HepG2 (cell line): ENCODE data around the gene LYST. TPM values are rescaled to one million over a fixed set of nuclear protein-coding genes. Genes with fewer than 3 reads are reported as not detected.

Experiments used
- ARHGAP35 ChIP-seq: sonication (generic); formaldehyde crosslinking; IDR thresholded peaks from 2 replicates; pipeline ENCODE4 v1.9.0; 2022; ENCODE audit warnings: mild to moderate bottlenecking, inconsistent platforms, moderate library complexity, missing genetic modification reagents, borderline replicate concordance
- HNF4G ChIP-seq, 2 experiments: sonication (generic) in 1 of 2; formaldehyde crosslinking in 1 of 2; IDR thresholded peaks; 2 replicates each; pipeline versions ENCODE4 v1.4.0 to v1.6.1; 2011 to 2020; ENCODE audit warnings: borderline replicate concordance in 2 of 2, low read depth in 2 of 2, mild to moderate bottlenecking in 2 of 2, low read length in 1 of 2, missing genetic modification reagents in 1 of 2, moderate library complexity in 1 of 2
- ONECUT2 ChIP-seq: sonication (generic); formaldehyde crosslinking; IDR thresholded peaks from 2 replicates; pipeline ENCODE4 v1.4.0; 2020; ENCODE audit warnings: missing genetic modification reagents
- SKIL ChIP-seq: sonication (generic); formaldehyde crosslinking; IDR thresholded peaks from 2 replicates; pipeline ENCODE4 v1.8.0; 2022; ENCODE audit warnings: missing genetic modification reagents, mild to moderate bottlenecking, moderate library complexity, borderline replicate concordance
- ZNF543 ChIP-seq: sonication (generic); formaldehyde crosslinking; IDR thresholded peaks from 2 replicates; pipeline ENCODE4 v1.4.0; 2020; ENCODE audit warnings: mild to moderate bottlenecking, missing genetic modification reagents
- polyA plus RNA-seq, 8 experiments: library from polyadenylated mRNA; depleted of rRNA in 3 of 8; stranded (reverse) in 7 of 8; unstranded in 1 of 8; fragments of >200 nt; fragmentation: Illumina TruSeq in 4 of 8; extraction: Trizol in 4 of 8; gene quantifications; 2 replicates each; pipeline versions ENCODE4 v1.2.1 to v1.2.3, GENCODE V29; 2011 to 2016; ENCODE audit warnings: low read depth in 4 of 8, missing spikeins in 1 of 8, mixed read lengths in 1 of 8; ENCODE audit not compliant: insufficient read depth in 1 of 8
- total RNA-seq, 5 experiments: library from RNA; depleted of rRNA; stranded (reverse); fragments of >200 nt; fragmentation: Illumina TruSeq; extraction: Trizol; gene quantifications; 2 replicates each; pipeline ENCODE4 v1.2.3, GENCODE V29; 2016; ENCODE audit warnings: low read depth in 1 of 5
- TF ChIP-seq, protein P1 (sequence below), 2 experiments: sonication (generic) in 1 of 2; formaldehyde crosslinking in 1 of 2; IDR thresholded peaks; 2 replicates each; pipeline versions ENCODE4 v1.6.1 to v1.9.0; 2014 to 2022; ENCODE audit warnings: antibody characterized with exemption in 1 of 2, borderline replicate concordance in 1 of 2, inconsistent platforms in 1 of 2, low read depth in 1 of 2, missing genetic modification reagents in 1 of 2
- TF ChIP-seq, protein P2 (sequence below): fragments of 450-650 bp; IDR thresholded peaks from 2 replicates; pipeline ENCODE4 v1.6.1; 2016

LYST gene
- total and polyA plus RNA-seq, 2 of the 13 experiments (the other 11 are each of a cell fraction or from before 2014, with no cell fraction given), result 0.91 to 2.5 TPM

DNA sequence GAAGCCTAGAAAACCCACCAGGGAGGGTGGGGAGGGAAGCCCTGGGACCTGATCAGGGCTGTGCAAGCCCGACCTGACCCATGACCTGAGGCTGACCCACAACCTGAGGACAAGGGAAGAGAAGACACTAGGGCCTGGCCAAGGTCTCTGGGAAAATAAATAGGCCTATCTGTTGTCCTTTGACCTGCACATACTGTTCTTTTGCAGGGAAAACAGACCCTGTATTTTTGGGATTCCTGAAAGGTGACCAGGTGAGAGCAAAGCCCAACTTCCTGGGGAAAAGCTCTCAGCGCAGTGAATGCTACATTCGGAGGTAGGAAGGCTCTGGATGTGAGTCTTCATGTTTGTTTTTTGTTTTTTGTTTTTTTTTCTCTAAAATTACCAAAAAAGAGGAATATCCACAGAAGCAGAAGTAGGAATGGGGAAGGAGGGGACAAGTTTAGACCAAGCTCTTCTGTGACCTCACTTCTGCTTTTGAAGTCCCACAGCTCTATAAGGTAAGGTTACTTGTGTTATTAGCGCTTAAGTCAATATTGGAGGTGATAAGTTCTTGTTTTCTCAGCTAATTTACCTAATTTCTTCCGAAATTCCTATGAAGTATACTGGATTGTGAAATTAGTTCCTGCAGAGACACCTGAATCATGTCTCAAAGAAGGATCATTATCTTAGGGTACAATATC lies 26.2 kb upstream of the LYST start (continued):
- TF ChIP-seq, protein P1, sequence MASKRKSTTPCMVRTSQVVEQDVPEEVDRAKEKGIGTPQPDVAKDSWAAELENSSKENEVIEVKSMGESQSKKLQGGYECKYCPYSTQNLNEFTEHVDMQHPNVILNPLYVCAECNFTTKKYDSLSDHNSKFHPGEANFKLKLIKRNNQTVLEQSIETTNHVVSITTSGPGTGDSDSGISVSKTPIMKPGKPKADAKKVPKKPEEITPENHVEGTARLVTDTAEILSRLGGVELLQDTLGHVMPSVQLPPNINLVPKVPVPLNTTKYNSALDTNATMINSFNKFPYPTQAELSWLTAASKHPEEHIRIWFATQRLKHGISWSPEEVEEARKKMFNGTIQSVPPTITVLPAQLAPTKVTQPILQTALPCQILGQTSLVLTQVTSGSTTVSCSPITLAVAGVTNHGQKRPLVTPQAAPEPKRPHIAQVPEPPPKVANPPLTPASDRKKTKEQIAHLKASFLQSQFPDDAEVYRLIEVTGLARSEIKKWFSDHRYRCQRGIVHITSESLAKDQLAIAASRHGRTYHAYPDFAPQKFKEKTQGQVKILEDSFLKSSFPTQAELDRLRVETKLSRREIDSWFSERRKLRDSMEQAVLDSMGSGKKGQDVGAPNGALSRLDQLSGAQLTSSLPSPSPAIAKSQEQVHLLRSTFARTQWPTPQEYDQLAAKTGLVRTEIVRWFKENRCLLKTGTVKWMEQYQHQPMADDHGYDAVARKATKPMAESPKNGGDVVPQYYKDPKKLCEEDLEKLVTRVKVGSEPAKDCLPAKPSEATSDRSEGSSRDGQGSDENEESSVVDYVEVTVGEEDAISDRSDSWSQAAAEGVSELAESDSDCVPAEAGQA (IDR thresholded peaks at IDR 0.05; ENCODE audit: low read depth), result no peak
- TF ChIP-seq, protein P1 (CRISPR knock-in tag; IDR thresholded peaks at IDR 0.05; ENCODE audit: borderline replicate concordance), result no peak
- TF ChIP-seq ZNF543, result no peak
- TF ChIP-seq, protein P2, sequence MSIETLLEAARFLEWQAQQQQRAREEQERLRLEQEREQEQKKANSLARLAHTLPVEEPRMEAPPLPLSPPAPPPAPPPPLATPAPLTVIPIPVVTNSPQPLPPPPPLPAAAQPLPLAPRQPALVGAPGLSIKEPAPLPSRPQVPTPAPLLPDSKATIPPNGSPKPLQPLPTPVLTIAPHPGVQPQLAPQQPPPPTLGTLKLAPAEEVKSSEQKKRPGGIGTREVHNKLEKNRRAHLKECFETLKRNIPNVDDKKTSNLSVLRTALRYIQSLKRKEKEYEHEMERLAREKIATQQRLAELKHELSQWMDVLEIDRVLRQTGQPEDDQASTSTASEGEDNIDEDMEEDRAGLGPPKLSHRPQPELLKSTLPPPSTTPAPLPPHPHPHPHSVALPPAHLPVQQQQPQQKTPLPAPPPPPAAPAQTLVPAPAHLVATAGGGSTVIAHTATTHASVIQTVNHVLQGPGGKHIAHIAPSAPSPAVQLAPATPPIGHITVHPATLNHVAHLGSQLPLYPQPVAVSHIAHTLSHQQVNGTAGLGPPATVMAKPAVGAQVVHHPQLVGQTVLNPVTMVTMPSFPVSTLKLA, result no peak
- peak; percentile 78; the same call in 1 of the 2 replicates for TF ChIP-seq SKIL (CRISPR knock-in tag)
- TF ChIP-seq HNF4G (IDR thresholded peaks at IDR 0.05; ENCODE audit: borderline replicate concordance, low read depth, low read length), result peak; percentile 92
- no peak for TF ChIP-seq HNF4G (CRISPR knock-in tag; IDR thresholded peaks at IDR 0.05; ENCODE audit: borderline replicate concordance, low read depth)
- TF ChIP-seq ARHGAP35 (CRISPR knock-in tag), result no peak
- no peak for TF ChIP-seq ONECUT2 (CRISPR knock-in tag)
